ENCODE data around the gene MAPK4.

DNA sequence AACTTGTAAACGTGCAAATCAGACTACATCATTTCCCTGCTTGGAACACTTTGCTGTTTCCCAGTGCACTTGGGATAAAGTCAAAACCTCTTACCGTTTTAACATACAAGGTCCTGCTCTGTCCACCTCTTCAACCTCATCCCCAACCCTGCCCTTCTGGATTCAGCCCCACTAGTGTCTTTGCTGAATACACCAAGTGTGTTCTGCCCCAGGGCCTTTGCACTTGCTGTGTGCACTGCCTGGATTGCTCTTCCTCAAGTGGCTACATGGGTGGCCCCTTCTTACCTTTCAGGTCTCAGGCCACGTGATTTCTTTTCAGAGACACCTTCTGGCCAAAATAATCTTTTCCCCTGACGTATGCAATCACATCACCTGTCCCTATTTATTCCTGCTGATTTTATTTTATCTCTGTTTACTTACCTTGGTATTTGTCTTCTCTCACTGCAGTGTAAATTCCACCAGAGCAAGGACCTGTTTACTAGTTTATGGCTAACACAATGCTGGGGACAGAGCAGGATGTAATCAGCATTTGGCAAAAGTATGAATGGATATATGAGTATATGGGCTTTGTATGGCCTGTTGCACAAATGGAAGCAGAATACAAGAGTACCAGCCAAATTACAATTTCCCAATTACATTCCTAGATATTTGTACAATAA is 63.9 kb downstream of the MAPK4 start:
- no peak for TF ChIP-seq POLR2AphosphoS5 (IDR thresholded peaks at IDR 0.05)
- no peak for TF ChIP-seq POLR2A (IDR thresholded peaks at IDR 0.05)
- TF ChIP-seq, protein P1, sequence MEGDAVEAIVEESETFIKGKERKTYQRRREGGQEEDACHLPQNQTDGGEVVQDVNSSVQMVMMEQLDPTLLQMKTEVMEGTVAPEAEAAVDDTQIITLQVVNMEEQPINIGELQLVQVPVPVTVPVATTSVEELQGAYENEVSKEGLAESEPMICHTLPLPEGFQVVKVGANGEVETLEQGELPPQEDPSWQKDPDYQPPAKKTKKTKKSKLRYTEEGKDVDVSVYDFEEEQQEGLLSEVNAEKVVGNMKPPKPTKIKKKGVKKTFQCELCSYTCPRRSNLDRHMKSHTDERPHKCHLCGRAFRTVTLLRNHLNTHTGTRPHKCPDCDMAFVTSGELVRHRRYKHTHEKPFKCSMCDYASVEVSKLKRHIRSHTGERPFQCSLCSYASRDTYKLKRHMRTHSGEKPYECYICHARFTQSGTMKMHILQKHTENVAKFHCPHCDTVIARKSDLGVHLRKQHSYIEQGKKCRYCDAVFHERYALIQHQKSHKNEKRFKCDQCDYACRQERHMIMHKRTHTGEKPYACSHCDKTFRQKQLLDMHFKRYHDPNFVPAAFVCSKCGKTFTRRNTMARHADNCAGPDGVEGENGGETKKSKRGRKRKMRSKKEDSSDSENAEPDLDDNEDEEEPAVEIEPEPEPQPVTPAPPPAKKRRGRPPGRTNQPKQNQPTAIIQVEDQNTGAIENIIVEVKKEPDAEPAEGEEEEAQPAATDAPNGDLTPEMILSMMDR (IDR thresholded peaks at IDR 0.05), result no peak

All from prostate gland (tissue), 2 donors.